ENCODE results near the gene OR2A5. TPM values are rescaled to one million over a fixed set of nuclear protein-coding genes. Genes with fewer than 3 reads are reported as not detected.

Gene OR2A5
- total and polyA plus RNA-seq, 2 of the 4 experiments (the other 2 are of a cell fraction), result not detected

DNA sequence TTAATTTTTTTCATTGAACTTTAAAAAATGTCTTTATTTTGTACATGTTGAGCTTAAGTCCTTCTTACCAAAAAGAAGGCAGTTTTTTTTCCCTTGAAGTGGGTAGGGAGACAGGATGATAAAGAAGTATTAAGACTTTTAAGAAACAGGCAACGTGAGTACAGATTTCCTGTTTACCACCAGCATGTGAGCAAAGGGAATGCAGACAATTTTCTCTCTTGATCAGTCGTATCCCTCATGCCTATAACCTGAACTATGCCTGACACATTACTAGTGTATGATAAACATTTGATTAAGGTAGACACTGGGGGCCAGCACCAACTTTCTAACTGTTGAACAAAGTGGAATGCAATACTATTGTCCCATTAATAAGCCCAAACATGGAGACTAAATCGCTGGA is 51.9 kb downstream of the OR2A5 start:
- H3K14ac ChIP-seq (replicated peaks; ENCODE audit: low read depth, low read length), result no peak overlapping the region
- ChIA-PET POLR2A (ENCODE audit: unreplicated experiment) (no interaction called here), CTCF (no interaction called here)
- no peak overlapping the region for H2AFZ ChIP-seq (replicated peaks; ENCODE audit: low read length, poor library complexity)
- no peak overlapping the region for H3K4ac ChIP-seq (ENCODE audit: low read depth, low read length)
- ATAC-seq (ENCODE audit: low read depth) (no peak), DNase-seq (no peak)
- whole genome bisulfite sequencing, 2 experiments (ENCODE audit: extremely low coverage in 2 of 2, insufficient read length in 1 of 2), result no CpG with 5 or more reads among the region's 3 CpGs
- H2BK5ac ChIP-seq (ENCODE audit: low read depth, low read length, poor library complexity, severe bottlenecking), result no peak overlapping the region
- H4K8ac ChIP-seq (ENCODE audit: low read depth in 2 of 2, low read length in 2 of 2), result no peak overlapping the region
- intact Hi-C loops (cut with micrococcal nuclease), result no loop called here
- no peak overlapping the region for H3K23ac ChIP-seq (ENCODE audit: low read depth, low read length)
- H3K4me1 ChIP-seq (ENCODE audit: control insufficient read depth, insufficient read depth, low read length), result no peaks in the 10 kb centered on the region
- no peaks in the 10 kb centered on the region for H3K36me3 ChIP-seq (ENCODE audit: control insufficient read depth, insufficient read depth, low read length)
- no peak overlapping the region for H3K56ac ChIP-seq (ENCODE audit: extremely low read depth, insufficient read depth, low read length)
- no peak overlapping the region for H4K91ac ChIP-seq (ENCODE audit: insufficient read depth, low read depth, low read length)
- no peak overlapping the region for H2BK120ac ChIP-seq (ENCODE audit: low read depth, low read length)
- no peak overlapping the region for H2AK9ac ChIP-seq (replicated peaks; ENCODE audit: low read depth, low read length, poor library complexity)
- no peak overlapping the region for H2BK15ac ChIP-seq (ENCODE audit: low read depth, low read length)
- no TSS peak for BruUV-seq (replicated peaks)
- no peak overlapping the region for H3K27ac ChIP-seq (ENCODE audit: insufficient read depth, low read length)
- H3K4me2 ChIP-seq (ENCODE audit: low read depth, low read length), result no peak overlapping the region
- no peaks in the 10 kb centered on the region for H4K20me1 ChIP-seq (ENCODE audit: insufficient read depth, low read length)
- no peak overlapping the region for H2AK5ac ChIP-seq (ENCODE audit: low read depth, low read length)
- no peak overlapping the region for H3K4me3 ChIP-seq (ENCODE audit: insufficient read depth, low read depth, low read length)
- H3K79me1 ChIP-seq (ENCODE audit: low read depth in 1 of 2, low read length in 2 of 2), result no peaks in the 10 kb centered on the region
- in situ Hi-C loops (cut with MboI; ENCODE audit: low sequenced_read_pairs), result no loop called here
- no peaks in the 10 kb centered on the region for H3K9me3 ChIP-seq (ENCODE audit: control insufficient read depth, insufficient read depth, low read length)
- no peaks in the 10 kb centered on the region for H3K9me1 ChIP-seq (ENCODE audit: insufficient read depth, low read length)
- H4K5ac ChIP-seq (ENCODE audit: low read depth, low read length), result no peak overlapping the region
- dilution Hi-C loops (cut with HindIII; ENCODE audit: low sequenced_read_pairs, unreplicated experiment), result no loop called here
- TF ChIP-seq, protein P1, sequence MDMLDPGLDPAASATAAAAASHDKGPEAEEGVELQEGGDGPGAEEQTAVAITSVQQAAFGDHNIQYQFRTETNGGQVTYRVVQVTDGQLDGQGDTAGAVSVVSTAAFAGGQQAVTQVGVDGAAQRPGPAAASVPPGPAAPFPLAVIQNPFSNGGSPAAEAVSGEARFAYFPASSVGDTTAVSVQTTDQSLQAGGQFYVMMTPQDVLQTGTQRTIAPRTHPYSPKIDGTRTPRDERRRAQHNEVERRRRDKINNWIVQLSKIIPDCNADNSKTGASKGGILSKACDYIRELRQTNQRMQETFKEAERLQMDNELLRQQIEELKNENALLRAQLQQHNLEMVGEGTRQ (IDR thresholded peaks at IDR 0.05; ENCODE audit: low read depth, low read length), result no peak
- TF ChIP-seq RAD21 (IDR thresholded peaks at IDR 0.05; ENCODE audit: low read length) (no peak), POLR2A (IDR thresholded peaks at IDR 0.05; ENCODE audit: low read depth, low read length) (no peak), BHLHE40 (IDR thresholded peaks at IDR 0.05; ENCODE audit: low read depth, low read length) (no peak), MAZ (IDR thresholded peaks at IDR 0.05; ENCODE audit: borderline replicate concordance, low read depth, low read length) (no peak), MAFK (IDR thresholded peaks at IDR 0.05; ENCODE audit: low read depth, low read length) (no peak), MXI1 (IDR thresholded peaks at IDR 0.05; ENCODE audit: borderline replicate concordance, low read depth, low read length) (no peak), RFX5 (IDR thresholded peaks at IDR 0.05; ENCODE audit: low read depth, low read length) (no peak), CHD1 (IDR thresholded peaks at IDR 0.05; ENCODE audit: low read depth, low read length) (no peak), NFE2L2 (IDR thresholded peaks at IDR 0.05; ENCODE audit: low read depth, low read length) (no peak)
- TF ChIP-seq, protein P2, sequence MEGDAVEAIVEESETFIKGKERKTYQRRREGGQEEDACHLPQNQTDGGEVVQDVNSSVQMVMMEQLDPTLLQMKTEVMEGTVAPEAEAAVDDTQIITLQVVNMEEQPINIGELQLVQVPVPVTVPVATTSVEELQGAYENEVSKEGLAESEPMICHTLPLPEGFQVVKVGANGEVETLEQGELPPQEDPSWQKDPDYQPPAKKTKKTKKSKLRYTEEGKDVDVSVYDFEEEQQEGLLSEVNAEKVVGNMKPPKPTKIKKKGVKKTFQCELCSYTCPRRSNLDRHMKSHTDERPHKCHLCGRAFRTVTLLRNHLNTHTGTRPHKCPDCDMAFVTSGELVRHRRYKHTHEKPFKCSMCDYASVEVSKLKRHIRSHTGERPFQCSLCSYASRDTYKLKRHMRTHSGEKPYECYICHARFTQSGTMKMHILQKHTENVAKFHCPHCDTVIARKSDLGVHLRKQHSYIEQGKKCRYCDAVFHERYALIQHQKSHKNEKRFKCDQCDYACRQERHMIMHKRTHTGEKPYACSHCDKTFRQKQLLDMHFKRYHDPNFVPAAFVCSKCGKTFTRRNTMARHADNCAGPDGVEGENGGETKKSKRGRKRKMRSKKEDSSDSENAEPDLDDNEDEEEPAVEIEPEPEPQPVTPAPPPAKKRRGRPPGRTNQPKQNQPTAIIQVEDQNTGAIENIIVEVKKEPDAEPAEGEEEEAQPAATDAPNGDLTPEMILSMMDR (conservative IDR thresholded peaks at IDR 0.05; ENCODE audit: low read depth, low read length), result no peak
- TF ChIP-seq, protein P3, sequence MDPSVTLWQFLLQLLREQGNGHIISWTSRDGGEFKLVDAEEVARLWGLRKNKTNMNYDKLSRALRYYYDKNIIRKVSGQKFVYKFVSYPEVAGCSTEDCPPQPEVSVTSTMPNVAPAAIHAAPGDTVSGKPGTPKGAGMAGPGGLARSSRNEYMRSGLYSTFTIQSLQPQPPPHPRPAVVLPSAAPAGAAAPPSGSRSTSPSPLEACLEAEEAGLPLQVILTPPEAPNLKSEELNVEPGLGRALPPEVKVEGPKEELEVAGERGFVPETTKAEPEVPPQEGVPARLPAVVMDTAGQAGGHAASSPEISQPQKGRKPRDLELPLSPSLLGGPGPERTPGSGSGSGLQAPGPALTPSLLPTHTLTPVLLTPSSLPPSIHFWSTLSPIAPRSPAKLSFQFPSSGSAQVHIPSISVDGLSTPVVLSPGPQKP (IDR thresholded peaks at IDR 0.05; ENCODE audit: borderline replicate concordance, low read depth, low read length), result no peak
- no peak overlapping the region for H2BK20ac ChIP-seq (ENCODE audit: low read depth, low read length)
- no peak overlapping the region for H3K9ac ChIP-seq (ENCODE audit: low read depth, low read length)
- no peak overlapping the region for H3K18ac ChIP-seq (ENCODE audit: low read depth, low read length)
- no peaks in the 10 kb centered on the region for H3K27me3 ChIP-seq (ENCODE audit: control insufficient read depth, insufficient read depth, low read length)

Measured in IMR-90 (cell line).